Suppressor macrophage (primary cell): ENCODE data around the gene ALKBH2.

Source experiments
- DNase-seq, 4 experiments: peaks; one replicate each; pipeline ENCODE4 v3.0.0-alpha.2; 2020 to 2022

ALKBH2 gene

GRCh38 chr12:109113661-109114321 lies 20.5 kb upstream of the ALKBH2 start:
- peak in 1 of 4 experiments; percentile 20 for DNase-seq

DNA sequence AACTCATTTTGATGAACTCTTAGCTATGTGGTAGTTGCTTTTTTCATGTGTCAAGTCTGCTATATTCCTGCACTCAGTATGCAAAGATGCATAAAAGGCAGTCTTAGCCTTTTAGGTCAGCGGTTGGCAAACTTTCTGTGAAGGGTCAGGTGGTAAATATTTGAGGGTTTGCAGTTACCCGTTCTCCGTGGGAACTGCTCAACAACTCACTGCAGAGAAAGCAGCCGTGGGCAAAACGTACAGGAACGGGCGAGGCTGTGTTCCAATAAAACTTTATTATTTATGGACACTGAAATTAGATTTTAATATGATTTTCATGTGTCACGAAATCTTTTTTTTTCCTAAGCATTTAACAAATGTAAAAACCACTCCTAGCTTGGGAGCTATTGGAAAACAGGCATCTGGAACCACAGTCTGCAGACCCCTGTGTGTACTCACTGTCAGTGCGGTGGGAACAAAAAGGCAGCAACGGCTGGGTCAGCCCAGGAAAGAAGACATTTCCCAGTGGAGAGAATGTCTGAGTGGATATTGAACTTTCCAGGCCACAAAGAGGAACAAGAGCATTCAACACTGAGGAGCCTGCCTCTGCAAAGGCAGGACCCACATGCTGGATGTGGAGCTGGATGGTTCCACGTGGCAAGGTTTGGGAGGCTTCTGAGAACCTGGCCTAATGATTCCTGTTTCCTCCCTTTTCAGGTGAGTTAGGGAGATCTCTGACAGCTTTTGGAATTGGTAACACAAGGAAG lies 19.6 kb upstream of the ALKBH2 start:
- peak in 3 of 4 experiments; percentile 23 to 39 (median 28) for DNase-seq

GRCh38 chr12:109110988-109111495 lies 17.8 kb upstream of the ALKBH2 start:
- peak; percentile 50 to 87 (median 74) for DNase-seq

DNA sequence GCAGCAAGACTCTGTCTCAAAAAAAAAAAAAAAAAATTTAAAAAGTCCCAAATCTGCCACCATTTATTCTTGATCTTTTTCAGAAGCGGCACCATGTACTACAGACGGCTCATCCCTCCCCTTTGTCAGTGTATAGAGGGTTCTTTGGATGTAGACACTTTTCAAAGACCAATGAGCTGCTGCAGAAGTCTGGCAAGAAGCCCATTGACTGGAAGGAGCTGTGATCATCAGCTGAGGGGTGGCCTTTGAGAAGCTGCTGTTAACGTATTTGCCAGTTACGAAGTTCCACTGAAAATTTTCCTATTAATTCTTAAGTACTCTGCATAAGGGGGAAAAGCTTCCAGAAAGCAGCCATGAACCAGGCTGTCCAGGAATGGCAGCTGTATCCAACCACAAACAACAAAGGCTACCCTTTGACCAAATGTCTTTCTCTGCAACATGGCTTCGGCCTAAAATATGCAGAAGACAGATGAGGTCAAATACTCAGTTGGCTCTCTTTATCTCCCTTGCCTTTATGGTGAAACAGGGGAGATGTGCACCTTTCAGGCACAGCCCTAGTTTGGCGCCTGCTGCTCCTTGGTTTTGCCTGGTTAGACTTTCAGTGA lies 16.6 kb upstream of the ALKBH2 start:
- no peak for DNase-seq

DNA sequence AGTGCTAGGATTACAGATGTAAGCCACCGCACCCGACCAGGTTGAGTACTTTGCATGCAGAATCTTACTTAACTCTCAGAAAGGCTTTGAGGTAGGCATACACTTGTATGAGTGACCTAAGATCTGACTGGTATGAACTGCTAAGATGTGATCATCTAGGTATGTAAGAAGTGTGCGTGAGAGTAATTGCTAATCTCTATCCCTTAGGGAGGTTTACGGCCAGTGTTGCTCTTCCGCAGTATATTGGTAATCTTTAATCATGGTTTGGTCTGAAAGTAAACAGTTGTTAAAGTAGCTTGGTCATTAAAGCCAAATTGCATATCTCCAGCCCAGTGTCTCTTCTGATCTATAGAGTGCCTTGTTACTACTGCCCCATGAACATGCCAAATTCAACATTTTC lies 11.9 kb upstream of the ALKBH2 start:
- DNase-seq: no peak

DNA sequence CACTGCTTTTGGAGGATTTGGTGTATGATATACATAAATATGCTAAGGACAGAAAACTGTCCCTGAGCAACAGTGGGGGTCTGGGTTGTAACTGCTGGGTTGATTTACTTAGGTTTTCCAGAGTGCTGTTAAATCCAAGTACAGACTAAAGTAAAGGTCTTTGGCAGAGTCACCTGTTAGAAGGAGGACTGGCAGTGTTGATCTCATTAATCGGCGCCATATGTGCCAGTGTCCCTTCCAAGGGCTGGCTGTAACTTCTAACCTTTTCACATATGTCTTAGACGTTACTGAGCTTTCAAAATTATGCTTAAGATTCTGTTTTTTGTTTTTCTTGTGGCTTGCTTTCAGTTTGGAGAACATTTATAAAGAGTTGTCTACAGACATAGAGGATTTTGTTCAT lies 9.2 kb upstream of the ALKBH2 start:
- no peak for DNase-seq

DNA sequence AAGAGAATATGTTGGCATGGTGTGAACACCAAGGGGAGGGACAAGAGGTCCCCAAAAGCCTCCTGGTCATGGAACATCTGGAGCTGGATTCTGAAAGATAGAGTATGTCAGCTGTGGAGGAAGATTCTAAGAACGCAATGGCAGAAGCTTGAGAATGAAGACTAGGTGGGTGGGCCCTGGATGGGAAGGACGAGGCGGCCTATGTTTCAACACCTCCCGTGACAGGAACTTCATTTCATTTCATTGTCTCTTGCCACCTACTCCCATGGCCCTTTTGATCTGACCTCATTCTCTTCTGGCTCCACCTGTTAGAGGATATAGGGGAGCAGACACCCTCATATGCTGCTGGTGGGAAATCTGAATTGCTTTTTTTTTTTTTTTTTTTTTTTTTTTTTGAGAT lies 7.5 kb upstream of the ALKBH2 start:
- peak in 3 of 4 experiments; percentile 49 to 56 (median 50) for DNase-seq

DNA sequence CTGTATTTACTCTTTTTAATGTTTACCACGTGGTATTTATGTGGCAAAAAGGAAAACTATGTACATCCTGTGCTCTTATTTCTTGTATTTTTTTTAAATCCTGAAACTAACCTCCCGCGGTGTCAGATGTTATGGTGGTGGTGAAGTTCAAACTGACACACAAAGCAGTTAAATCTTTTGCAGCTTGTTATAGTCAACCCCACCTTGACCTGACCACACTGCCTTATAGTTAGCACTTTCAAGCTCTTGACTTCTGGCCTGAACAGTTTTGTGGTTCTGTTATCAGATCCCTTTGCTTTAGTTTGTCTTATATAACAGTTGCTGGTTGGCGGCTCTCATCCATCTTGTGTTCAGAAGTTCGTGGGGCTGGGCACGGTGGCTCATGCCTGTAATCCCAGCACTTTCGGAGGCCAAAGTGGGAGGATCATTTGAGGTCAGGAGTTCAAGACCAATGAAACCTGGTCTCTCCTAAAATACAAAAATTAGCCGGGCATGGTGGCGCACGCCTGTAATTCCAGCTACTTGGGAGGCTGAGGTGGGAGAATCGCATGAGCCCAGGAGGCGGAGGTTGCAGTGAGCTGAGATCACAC lies 6.3 kb upstream of the ALKBH2 start:
- DNase-seq: no peak

GRCh38 chr12:109098651-109099050 lies 5.4 kb upstream of the ALKBH2 start:
- no peak for DNase-seq

DNA sequence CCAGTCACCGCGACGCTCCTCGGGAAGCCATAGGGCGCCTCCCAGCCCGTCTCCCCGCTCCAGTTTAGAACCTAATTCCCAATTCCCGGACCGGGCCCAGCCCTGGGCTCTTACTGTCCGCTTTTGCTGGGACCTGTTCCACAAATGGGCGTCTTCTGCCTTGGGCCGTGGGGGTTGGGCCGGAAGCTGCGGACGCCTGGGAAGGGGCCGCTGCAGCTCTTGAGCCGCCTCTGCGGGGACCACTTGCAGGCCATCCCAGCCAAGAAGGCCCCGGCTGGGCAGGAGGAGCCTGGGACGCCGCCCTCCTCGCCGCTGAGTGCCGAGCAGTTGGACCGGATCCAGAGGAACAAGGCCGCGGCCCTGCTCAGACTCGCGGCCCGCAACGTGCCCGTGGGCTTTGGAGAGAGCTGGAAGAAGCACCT lies 4.9 kb upstream of the ALKBH2 start:
- peak; percentile 58 to 74 (median 64) for DNase-seq

DNA sequence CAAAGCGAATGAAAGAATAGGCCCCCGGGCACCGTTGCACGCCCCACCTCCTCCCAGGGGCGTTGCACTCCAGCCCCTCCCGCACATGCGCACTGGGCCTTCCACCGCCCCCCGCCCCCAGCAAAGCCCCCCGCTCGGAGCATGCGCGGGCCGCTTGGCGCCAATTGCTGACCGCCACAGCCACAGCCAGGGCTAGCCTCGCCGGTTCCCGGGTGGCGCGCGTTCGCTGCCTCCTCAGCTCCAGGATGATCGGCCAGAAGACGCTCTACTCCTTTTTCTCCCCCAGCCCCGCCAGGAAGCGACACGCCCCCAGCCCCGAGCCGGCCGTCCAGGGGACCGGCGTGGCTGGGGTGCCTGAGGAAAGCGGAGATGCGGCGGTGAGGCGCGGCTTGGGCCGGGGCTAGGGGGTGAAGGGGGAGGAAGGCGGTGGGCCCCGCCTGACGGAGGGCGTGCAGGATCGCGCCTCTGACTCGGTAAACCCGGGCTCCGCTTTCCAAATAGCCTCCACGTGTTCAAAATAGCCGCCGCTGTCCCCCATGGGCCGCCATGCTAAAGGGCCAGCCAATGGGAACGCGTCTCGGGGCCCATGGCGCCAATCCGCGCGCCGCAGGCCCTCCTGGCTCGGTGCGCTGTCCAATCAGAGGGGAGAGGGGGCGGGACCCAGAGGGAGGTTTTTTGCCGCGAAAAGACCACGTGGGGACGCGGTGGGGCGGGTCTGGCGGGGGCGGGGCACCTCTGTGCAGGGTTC lies 4.3 kb upstream of the ALKBH2 start, which contains the start of gene UNG:
Gene UNG, plus strand, starts transcription at position 163 of the 748 bp plus-strand sequence. Its CDS starts 83 bp downstream, at position 246.
- DNase-seq: peak; percentile 98 to 99 (median 98)

- DNase-seq: no peak
Measured at GRCh38 chr12:109097140-109097434, 3.8 kb upstream of the ALKBH2 start.

- peak in 3 of 4 experiments; percentile 14 to 20 (median 16) for DNase-seq
Measured at GRCh38 chr12:109092497-109093021, 713 bp downstream of the ALKBH2 start.

- no peak for DNase-seq
Measured at GRCh38 chr12:109089683-109090082, 3.6 kb downstream of the ALKBH2 start.

DNA sequence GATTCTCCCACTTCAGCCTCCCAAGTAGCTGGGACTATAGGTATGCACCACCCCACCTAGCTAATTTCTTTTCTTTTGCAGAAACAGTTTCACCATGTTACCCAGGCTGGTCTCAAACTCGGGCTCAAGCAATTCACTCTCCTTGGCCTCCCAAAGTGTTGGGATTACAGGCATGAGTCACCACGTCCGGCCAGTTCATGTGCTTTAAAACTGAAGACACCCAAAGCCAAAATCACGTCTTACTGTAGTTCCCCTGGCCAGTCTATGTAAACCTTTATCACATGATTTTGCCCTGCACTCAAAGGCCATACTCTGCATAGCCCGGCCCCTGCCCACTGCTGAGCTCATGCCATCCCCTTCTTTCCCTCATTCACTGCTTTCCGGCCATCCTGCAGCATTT lies 4.5 kb downstream of the ALKBH2 start:
- no peak for DNase-seq

DNA sequence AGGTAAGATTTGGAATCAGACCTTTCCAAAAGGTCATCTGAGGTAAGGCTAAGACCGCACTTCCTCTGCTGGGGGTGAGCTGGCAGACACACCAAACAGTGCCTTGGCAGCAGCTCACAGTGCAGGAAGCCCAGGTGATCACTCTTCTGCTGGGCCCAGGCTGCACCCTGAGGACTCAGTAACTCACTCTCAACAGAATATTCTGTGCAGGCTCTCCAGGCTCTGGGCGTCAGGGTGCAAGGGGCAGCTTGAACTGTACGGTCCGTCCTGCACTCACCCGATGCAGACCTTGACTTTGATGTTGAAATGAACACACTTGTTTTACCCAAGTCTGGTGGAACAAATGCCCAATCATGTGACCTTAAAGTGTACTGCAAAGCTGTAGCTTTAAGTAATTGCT lies 6.0 kb downstream of the ALKBH2 start:
- DNase-seq: no peak

DNA sequence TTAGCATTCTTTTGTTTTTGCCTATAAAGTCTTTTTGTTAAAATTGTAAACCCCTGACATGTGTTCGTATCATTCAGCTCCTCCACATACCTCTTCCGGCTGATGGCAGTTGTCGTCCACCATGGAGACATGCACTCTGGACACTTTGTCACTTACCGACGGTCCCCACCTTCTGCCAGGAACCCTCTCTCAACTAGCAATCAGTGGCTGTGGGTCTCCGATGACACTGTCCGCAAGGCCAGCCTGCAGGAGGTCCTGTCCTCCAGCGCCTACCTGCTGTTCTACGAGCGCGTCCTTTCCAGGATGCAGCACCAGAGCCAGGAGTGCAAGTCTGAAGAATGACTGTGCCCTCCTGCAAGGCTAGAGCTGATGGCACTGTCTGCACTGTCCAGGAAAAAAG lies 7.7 kb downstream of the ALKBH2 start:
- no peak for DNase-seq

GRCh38 chr12:109084425-109084824 lies 8.8 kb downstream of the ALKBH2 start:
- no peak for DNase-seq

DNA sequence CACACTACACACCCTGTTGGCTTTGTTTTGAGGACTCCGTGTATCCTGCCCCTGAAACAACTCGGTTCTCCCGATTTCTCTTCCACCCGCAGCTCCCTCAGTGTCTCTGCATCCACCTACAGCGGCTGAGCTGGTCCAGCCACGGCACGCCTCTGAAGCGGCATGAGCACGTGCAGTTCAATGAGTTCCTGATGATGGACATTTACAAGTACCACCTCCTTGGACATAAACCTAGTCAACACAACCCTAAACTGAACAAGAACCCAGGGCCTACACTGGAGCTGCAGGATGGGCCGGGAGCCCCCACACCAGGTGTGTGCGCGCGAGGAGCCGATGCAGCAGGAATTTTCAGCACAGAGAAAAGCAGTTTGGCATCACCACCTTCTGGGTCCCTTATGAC lies 10.5 kb downstream of the ALKBH2 start:
- DNase-seq: no peak

GRCh38 chr12:109074866-109075265 lies 18.4 kb downstream of the ALKBH2 start:
- DNase-seq: no peak

GRCh38 chr12:109069307-109070271 lies 23.7 kb downstream of the ALKBH2 start:
- DNase-seq: no peak
